Mucosa of stomach (tissue), 1 donor: ENCODE measurements around the gene OPN1SW.

Experiments used
- H3K27me3 ChIP-seq: one replicate; pipeline ENCODE4 v1.7.0; 2013; ENCODE audit warnings: mild to moderate bottlenecking, low read length; ENCODE audit not compliant: control insufficient read depth, insufficient read depth
- H3K36me3 ChIP-seq: one replicate; pipeline ENCODE4 v1.7.0; 2013; ENCODE audit warnings: low read length; ENCODE audit not compliant: control insufficient read depth, insufficient read depth
- H3K4me1 ChIP-seq: one replicate; pipeline ENCODE4 v1.7.0; 2013; ENCODE audit warnings: mild to moderate bottlenecking, low read length; ENCODE audit not compliant: control insufficient read depth, insufficient read depth
- H3K4me3 ChIP-seq: one replicate; pipeline ENCODE4 v1.7.0; 2013; ENCODE audit warnings: low read length
- H3K9ac ChIP-seq: one replicate; pipeline ENCODE4 v1.7.0; 2013; ENCODE audit warnings: mild to moderate bottlenecking, low read length, moderate library complexity
- H3K9me3 ChIP-seq: one replicate; pipeline ENCODE4 v1.7.0; 2013; ENCODE audit warnings: mild to moderate bottlenecking, low read length, moderate library complexity; ENCODE audit not compliant: control insufficient read depth
- donor health status: Pancreatic carcinoma.

Gene OPN1SW

GRCh38 chr7:128791972-128792327 is 16.4 kb upstream of the OPN1SW start:
- Histone ChIP-seq H3K4me3 (no peak overlapping the region), H3K4me1 (peaks cover 7% of the 10 kb centered on the region), H3K27me3 (peaks cover 25% of the 10 kb centered on the region), H3K9me3 (no peaks in the 10 kb centered on the region), H3K9ac (peak overlapping the region; percentile 61), H3K36me3 (no peaks in the 10 kb centered on the region)

- H3K9me3 ChIP-seq, result no peaks in the 10 kb centered on the region
- H3K27me3 ChIP-seq, result peaks cover 25% of the 10 kb centered on the region
- no peaks in the 10 kb centered on the region for H3K36me3 ChIP-seq
- H3K4me1 ChIP-seq, result peaks cover 7% of the 10 kb centered on the region
- H3K4me3 ChIP-seq, result no peak within 1 kb of the TSS
- peak within 1 kb of the TSS; percentile 61 for H3K9ac ChIP-seq
Measured at GRCh38 chr7:128791121-128791971, 15.8 kb upstream of the OPN1SW start, which contains the start of gene CCDC136. Gene CCDC136 (plus strand): TSS chr7:128791968. CDS start chr7:128792412, 444 bp downstream.

GRCh38 chr7:128790315-128791041 is 14.9 kb upstream of the OPN1SW start:
- H3K4me3 ChIP-seq, result no peak overlapping the region
- H3K9me3 ChIP-seq, result no peaks in the 10 kb centered on the region
- peak overlapping the region; percentile 61 for H3K9ac ChIP-seq
- peaks cover 25% of the 10 kb centered on the region for H3K27me3 ChIP-seq
- H3K36me3 ChIP-seq, result no peaks in the 10 kb centered on the region
- peaks cover 7% of the 10 kb centered on the region for H3K4me1 ChIP-seq

GRCh38 chr7:128788446-128789412 is 13.1 kb upstream of the OPN1SW start:
- Histone ChIP-seq H3K4me3 (no peak overlapping the region), H3K36me3 (no peaks in the 10 kb centered on the region), H3K4me1 (peaks cover 7% of the 10 kb centered on the region), H3K9ac (no peak overlapping the region), H3K27me3 (peaks cover 25% of the 10 kb centered on the region), H3K9me3 (no peaks in the 10 kb centered on the region)

GRCh38 chr7:128785738-128786137 is 10.1 kb upstream of the OPN1SW start:
- H3K9me3 ChIP-seq, result no peaks in the 10 kb centered on the region

GRCh38 chr7:128783143-128783861 is 7.7 kb upstream of the OPN1SW start:
- no peaks in the 10 kb centered on the region for H3K4me1 ChIP-seq
- no peaks in the 10 kb centered on the region for H3K36me3 ChIP-seq
- no peak overlapping the region for H3K4me3 ChIP-seq
- peaks cover 10% of the 10 kb centered on the region for H3K27me3 ChIP-seq
- H3K9ac ChIP-seq, result no peak overlapping the region
- H3K9me3 ChIP-seq, result no peaks in the 10 kb centered on the region

More at GRCh38 chr7:128785738-128786137, 10.1 kb upstream of the OPN1SW start:
- Histone ChIP-seq H3K36me3 (no peaks in the 10 kb centered on the region), H3K27me3 (peaks cover 17% of the 10 kb centered on the region), H3K9ac (no peak overlapping the region), H3K4me3 (no peak overlapping the region), H3K4me1 (peaks cover 4% of the 10 kb centered on the region)

GRCh38 chr7:128781851-128782250 is 6.3 kb upstream of the OPN1SW start:
- H3K27me3 ChIP-seq, result peaks cover 10% of the 10 kb centered on the region
- no peaks in the 10 kb centered on the region for H3K36me3 ChIP-seq
- H3K4me1 ChIP-seq, result no peaks in the 10 kb centered on the region
- no peak overlapping the region for H3K9ac ChIP-seq
- no peak overlapping the region for H3K4me3 ChIP-seq
- H3K9me3 ChIP-seq, result no peaks in the 10 kb centered on the region

GRCh38 chr7:128781126-128781525 is 5.5 kb upstream of the OPN1SW start:
- H3K9ac ChIP-seq, result no peak overlapping the region
- no peaks in the 10 kb centered on the region for H3K36me3 ChIP-seq
- no peaks in the 10 kb centered on the region for H3K9me3 ChIP-seq
- H3K4me1 ChIP-seq, result no peaks in the 10 kb centered on the region
- H3K4me3 ChIP-seq, result no peak overlapping the region
- peaks cover 10% of the 10 kb centered on the region for H3K27me3 ChIP-seq

GRCh38 chr7:128778946-128779345 is 3.4 kb upstream of the OPN1SW start:
- no peaks in the 10 kb centered on the region for H3K9me3 ChIP-seq
- no peak overlapping the region for H3K9ac ChIP-seq
- H3K27me3 ChIP-seq, result peaks cover 10% of the 10 kb centered on the region
- H3K4me3 ChIP-seq, result no peak overlapping the region
- no peaks in the 10 kb centered on the region for H3K36me3 ChIP-seq
- H3K4me1 ChIP-seq, result peaks cover 12% of the 10 kb centered on the region

- Histone ChIP-seq H3K4me1 (peaks cover 12% of the 10 kb centered on the region), H3K4me3 (no peak overlapping the region), H3K9ac (no peak overlapping the region), H3K27me3 (peaks cover 1% of the 10 kb centered on the region), H3K36me3 (no peaks in the 10 kb centered on the region), H3K9me3 (no peaks in the 10 kb centered on the region)
Measured at GRCh38 chr7:128777156-128778123, 1.8 kb upstream of the OPN1SW start.
